Stimulated activated CD8-positive, alpha-beta memory T cell treated with anti-CD3 and anti-CD28 coated beads, Interleukin-2, amount 100 ng/mL, for 48 hours (primary cell): Measurements from ENCODE around the gene GPR63.
A peak's percentile ranks its signal among the peaks of the same experiment; 100 is the strongest.
"Not testable (repeated sequence)": the region's sequence is repeated elsewhere in the genome, so short reads cannot be mapped to it uniquely, and the experiment has no call there.

Experiments used
- DNase-seq, 2 donors: peaks; one replicate each; pipeline ENCODE4 v3.0.0-alpha.2; 2020; ENCODE audit warnings: low read depth in 2 of 2

Gene GPR63, protein sequence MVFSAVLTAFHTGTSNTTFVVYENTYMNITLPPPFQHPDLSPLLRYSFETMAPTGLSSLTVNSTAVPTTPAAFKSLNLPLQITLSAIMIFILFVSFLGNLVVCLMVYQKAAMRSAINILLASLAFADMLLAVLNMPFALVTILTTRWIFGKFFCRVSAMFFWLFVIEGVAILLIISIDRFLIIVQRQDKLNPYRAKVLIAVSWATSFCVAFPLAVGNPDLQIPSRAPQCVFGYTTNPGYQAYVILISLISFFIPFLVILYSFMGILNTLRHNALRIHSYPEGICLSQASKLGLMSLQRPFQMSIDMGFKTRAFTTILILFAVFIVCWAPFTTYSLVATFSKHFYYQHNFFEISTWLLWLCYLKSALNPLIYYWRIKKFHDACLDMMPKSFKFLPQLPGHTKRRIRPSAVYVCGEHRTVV

DNA sequence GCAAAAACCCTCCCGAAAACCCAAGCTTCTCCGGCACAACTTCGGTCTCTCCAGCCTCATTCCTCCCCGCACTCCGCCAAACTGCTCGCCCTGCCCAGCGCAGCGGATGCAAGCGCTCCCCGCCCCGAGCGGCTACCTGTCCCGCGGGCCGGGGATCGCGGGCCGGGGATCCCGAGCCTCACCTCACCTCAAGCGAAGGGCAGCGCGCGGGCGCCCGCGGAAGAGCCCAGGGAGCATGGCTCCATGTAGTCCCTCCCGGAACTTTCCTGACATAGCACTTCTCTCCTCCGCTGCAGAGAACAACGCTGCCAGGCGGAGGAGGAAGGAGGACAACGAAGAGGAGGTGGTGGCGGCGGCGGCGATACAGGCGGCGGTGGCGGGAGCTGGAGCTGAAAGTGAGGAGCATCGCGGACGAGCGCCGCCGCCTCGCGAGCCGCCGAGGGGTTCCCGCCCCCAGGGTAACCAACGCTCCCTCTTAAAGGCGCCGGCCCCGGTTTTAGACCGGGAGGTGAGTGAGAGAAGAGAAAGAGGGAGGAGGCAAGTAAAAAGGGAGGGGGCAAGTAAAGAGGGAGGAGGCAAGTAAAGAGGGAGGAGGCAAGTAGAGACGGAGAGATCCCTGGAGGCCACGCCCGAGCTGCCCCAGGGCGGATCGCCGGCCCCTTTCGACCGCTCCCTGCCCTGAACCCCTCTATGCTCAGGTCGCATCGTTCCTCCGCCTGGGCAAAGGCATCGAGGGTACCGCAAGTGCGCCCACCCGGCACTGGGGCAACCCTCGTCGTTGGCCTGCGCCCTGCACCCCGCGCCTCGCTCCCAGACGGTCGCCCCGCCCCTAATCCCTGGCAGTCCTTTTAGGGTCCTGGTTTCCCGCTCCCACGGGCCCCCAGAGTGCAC is at the start of gene GPR63:
GPR63 (minus strand) TSS at position 397 of the 891 bp plus-strand sequence. CDS start 37,746 bp downstream, outside the sequence.
- peak; percentile 47 to 55 for DNase-seq

DNA sequence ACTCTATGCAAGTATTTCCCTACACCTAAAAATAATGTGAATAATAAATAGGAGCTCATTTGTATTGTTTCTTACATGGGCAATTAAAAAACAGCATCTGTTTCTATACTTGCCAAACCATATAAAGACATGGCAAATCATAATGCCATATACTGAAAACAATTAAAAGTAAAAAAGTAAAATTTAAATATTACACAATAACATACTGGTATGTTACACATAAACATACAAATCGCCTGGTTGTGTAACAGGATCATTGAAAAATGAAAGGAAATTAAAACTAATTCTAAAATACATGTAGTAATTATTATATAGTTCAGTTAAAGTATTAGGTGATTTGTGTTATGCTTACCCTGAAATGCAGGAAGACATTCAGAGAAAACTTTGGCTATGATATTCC is 49.2 kb upstream of the GPR63 start:
- DNase-seq = no peak

DNA sequence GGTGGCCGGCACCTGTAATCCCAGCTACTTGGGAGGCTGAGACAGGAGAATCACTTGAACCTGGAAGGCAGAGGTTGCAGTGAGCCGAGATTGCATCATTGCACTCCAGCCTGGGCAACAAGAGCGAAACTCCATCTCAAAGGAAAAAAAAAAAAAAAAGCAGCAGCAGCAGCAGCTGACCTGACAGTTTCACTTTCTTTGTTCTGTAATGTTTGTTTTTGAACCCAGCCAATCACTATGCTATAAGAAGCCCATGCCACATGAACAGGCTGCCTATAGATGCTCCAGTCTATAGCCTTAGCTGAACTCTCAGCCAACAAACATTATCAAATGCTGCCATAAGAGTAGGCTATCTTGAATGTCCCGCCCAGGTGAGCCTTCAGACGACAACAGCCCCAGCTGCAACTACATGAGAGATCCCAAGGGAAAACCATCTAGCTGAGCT is 47.9 kb upstream of the GPR63 start:
- not testable (repeated sequence) for DNase-seq

DNA sequence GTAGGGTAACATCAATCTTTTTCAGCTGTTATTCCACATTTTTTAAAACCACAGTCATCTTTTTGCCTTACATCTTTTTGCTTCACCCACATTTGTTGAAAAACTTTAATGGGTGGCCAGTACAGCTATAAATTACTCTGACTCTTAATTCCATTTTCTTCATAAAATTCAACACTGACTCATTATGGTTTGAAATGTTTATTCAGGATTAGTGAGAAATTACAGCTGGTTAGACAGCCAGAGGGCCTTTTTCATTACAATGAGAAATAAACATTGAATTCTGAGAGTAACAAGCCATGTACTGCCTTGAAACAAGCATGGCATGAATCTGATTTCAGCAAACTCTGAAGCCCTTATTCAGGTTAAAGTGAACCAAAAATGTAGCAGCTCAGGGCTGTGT is 40.9 kb upstream of the GPR63 start:
- no peak for DNase-seq

DNA sequence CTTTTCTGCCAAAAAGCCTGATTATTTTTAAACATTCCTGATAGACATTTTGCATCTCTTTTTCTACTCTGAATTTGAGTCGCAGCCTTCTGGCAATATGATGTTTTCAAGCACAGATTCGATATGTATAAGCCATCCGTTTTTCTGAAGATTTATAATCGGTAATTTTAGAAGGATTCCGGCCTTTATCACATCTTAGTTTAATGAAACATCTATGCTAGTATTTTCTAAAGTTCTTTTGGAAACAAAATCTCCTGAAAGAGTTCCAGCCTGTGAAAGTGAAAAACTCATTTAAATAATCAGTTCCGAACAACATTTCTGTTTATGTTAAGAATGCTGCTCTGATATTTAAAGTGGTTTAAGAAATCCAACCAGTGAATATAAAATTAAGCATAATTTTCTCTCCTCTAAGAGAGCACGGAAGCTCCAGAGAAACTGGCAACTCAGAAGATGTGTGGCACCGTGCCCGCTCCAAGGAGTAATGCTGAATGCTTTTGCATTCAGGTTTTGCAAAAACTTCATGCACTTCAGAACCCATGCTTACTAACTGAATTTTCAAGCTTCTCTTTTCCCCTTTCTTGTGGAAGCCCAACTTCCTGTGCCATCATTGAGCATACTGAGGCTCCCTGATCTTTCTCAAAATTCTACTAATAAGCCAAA is 39.7 kb upstream of the GPR63 start:
- no peak for DNase-seq

DNA sequence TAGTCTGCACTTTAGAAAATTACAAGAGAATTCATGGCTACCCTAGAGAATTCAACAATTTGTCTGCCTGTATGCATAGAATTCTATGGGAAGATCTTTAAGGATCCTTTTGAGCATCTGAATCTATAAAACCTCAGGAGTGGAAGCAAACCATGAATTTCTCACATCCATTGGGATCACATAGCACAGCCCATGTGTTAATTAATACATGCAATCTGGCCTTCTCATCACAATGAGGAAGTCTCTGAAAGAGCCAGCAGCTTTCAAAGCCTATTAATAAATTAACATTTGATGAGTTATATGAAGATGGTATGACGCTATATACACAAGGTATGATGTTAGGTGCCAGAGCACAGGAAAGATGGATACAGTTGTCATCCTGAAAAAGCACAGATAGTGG is 35.7 kb upstream of the GPR63 start:
- DNase-seq = no peak

DNA sequence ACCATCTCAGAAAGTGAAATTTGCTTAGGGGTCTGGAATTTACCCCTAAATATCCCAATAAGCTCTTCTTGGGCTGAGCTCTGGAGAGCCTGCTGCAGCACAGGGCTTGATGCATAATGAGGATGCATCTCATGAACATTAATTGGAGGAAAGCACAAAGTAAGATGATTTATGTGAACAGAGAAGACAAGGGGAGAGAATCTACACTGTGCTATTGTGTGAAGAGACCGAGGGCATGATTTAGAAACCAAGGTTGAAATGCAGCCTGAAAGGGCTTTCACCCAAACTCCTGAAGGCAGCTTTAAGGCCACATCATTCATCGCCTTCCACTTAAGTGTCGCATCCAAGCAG is 27.8 kb upstream of the GPR63 start:
- DNase-seq = no peak

DNA sequence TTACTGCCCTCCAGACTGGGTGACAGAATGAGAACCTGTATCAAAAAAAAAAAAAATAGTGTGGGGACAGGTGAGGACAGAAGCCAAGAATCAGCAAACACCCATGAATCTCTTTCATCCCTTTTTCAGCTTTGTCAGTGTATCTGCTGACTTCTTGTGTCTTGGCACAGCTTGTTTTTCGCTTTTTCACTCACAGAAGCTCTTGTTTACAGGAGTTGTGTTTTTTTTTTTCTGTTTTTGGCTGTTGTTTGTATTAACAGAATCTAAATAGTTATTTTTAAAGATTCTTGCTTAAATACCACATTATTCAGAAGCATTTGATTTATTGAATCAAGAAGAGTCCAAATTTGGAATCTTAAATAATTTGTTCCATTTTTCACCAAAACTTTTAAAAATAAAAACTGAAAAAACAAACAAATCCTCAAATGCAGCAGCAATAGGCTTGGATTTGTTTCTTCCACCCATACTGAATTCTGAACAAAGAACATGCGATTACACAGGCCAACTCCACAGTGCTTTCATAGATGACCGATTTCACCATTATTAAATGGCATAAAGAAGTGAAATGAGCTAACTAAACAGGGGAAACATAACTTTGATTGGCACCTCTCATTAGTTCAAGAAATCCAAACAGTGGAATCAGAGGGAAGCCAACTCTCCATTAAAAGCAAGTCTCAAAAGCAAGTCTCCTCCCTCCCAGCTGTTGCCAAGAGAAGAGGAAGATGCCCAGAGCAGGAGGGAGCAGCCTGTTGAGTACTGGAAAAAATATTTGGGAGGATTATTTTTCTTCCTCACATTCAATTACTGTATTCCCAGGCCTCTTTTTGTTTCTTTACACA is 27.2 kb upstream of the GPR63 start:
- no peak for DNase-seq

DNA sequence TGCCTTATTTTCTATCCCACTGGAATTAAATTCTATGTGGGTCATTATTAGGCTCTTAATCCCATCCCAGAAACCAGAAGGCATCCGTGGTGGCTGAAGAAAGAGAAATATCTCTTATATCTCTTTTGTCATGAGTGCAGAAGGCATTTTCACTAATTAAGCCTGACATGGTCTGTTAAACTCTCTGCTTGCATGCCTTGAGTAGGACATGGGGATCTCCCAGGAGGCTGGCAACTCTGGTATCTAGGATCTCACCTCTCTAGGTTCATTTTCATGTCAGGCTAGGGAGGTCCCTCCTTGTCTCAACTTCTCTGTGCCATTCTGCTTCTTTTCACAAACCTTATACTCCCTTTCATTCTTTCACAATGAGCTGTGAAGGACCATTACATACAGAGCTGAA is 25.3 kb upstream of the GPR63 start:
- no peak for DNase-seq

DNA sequence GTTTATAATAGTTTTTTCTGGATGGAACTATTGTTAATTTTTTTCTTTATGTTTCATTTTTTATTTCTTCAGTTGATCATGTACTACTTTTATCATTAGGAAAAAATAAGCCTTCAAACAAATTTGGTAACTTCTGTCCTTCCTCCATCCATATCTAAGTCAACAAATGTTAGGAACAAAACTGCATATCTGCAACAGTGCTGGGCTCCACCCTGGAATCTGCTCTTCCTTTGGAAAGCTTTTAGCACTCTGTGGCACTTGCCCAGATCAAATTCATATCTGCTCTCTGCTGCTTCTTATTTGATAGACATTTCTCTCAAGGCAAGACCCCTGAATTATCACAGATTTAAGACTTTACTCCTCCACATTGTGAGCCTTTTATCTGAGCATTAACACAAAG is 24.3 kb upstream of the GPR63 start:
- DNase-seq = no peak

DNA sequence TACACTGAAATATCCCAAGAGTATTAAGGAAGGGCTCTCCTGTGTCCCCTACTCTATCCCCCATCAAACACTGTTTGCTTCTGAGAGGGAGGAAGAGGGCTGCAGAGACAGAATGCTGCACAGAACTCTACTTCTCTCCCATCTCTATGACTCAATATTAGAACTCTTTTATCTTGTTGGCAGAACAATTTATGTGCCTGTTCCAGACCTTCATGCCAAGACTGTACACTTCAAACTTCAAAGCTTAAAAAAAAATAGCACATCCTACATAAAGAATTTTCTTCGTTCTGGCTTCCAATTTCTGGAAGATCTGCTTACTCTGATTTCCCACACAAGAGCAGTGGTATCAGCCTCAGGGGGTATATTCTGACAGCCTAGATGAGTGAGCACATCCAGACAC is 19.6 kb upstream of the GPR63 start:
- DNase-seq = no peak

DNA sequence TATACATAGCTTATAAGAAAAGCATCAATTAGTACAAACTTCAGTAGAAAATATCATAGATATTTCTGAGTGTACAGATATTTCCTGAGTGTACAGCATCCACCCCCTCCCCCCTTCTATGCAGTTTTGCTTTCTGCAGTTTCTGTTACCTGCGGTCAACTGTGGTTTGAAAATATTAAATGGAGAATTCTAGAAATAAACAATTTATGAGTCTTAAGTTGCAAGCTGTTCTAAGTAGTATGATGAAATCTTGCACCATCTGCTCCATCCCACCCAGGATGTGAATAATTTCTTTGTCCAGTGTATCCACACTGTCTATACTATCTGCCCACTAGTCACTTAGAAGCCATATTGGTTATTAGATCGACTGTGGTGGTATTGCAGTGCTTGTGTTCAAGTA is 15.8 kb upstream of the GPR63 start:
- DNase-seq = no peak

DNA sequence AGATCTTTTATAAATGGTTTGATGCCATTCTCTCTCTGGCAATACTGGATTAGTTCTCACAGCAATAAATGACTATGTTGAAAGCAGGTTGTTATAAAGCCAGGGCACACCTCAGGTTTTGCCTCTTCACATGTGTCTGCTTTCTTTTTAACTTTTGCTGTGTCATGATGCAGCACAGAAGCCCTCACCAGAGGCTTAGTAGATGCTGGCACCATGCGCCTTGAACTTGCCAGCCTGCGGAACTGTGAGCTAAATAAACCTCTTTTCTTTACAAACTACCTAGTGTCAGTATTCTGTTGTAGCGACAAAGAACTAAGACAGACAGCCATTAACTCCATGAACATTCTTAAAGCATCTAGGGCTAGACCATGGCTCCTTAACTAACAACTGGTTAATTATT is 15.3 kb upstream of the GPR63 start:
- no peak for DNase-seq

DNA sequence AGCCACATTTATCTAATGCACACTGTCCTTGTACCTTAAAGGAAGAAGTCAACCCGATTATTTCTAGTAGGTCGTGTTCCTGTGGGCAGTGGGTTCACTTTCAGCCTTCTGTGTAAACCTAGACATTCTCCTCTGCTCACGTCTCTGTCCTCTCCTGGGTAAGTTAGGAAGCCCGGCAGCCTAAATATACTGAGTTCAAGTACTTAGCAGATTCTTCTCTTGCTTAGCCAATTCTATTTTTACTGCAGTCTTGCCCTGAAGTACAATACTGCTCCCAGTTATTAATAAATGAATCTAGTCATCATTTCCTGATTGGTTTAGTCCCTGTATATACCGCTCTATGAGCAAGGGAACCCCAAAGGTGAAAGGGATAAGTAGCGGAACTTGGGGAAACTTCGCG is 14.6 kb upstream of the GPR63 start:
- no peak for DNase-seq

DNA sequence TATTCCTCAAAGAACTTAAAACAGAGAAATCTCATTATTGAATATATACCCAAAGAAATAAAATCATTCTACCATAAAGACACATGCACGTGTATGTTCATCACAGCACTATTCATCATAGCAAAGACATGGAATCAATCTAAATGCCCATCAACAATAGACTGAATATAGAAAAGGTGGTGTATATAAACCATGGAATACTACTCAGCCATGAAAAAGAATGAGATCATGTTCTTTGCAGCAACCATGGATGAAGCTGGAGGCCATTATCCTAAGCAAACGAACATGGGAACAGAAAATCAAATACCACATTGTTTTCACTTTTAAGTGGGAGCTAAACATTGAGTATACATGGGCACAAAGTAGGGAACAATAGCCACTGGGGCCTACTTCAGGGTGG is 12.3 kb upstream of the GPR63 start:
- DNase-seq = no peak

DNA sequence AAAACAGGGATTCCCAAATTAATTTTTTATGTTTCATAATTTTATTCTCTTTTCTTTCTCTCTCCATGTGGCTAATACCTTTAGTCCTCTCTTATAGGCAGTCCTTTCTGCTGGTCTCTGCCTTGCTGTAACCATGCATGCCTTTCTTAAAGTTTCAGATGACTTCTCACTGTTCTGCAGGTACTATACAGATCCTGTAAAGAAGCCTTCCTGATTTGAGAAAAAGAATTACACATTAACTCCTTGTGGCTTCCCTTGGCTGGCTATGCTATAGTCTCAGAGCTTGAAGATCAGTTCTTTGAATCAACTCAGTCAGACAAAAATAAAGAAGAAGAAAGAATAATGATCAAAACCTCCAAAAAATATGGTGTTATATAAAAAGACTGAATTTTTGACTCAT is 7.3 kb upstream of the GPR63 start:
- no peak for DNase-seq

DNA sequence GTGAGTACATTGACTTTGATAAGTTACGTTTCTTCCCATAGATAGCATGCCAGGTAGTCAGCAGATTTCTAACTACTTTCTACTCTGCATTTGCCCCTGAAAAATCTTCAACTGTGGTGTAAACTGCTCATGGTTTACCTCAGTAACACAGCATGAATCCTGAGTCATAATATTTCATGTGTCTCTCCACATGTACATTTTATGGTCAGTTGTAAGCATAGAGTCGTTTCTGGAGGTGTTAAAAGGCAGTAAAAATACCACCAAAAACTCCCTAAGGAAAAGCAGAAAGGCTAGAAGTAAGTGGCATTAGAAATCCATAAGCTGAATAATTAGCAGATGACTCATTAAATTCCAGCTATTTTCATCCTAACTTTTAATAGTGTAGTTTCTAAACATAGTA is 4.1 kb upstream of the GPR63 start:
- no peak for DNase-seq

DNA sequence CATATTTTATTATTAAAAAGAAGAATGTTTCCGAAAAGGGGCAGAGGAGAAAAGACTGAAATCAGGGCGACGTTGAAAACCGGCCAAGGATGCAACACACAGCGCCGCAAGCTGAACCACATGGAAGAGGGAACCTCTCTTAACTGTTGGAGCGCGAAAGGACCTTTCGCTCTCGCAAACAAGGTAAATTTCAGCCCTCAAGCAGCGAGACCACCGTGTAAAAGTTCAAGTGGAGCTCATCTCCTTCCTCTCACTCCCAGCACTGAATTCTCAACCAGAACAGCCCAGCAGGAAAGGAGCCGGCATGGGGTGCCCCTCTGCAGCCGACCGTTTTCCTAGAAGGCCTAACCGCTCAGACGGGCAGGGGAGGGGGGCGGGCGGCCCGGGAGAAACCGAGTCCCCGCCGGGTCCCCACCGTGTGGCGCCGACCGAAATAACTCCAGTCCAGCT is 621 bp downstream of the GPR63 start:
- peak in 1 of 2 donors; percentile 0 for DNase-seq

DNA sequence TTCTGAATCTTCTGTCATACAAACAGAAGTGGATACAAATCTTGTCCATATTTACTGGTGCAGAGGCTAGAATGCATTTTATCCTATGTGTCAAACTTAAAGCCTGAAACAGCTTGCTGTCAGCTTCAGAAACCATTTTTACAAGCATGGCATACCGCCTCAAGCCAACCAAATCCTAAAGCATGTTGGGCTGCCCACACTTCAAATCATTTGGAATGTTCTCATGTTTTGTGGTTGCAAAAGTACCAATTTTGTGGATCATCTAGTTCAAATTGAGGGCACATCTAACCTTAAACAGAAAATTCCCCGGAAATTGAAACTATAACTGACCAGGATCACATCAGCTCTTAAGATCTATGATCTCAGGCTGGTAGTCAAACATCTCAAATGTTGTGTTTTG is 3.2 kb downstream of the GPR63 start:
- DNase-seq = no peak

DNA sequence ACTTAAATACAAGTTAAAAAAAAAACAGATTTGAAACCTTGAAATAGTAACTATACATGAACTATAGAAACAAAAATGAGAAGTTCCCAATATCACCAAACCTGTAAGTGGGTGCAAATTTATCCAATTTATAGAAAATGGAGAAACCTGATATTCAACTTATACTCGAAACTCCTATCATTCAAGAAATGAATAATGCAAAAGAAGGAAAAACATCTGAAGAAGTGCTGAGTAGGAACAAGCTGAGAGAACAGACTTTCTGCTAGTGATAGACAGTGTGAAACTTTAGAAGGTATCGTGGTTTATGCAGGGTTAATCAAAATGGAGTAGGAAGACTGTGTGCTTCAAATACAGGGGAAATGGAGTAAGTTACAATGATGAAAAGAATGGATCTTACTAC is 4.5 kb downstream of the GPR63 start:
- DNase-seq = no peak

DNA sequence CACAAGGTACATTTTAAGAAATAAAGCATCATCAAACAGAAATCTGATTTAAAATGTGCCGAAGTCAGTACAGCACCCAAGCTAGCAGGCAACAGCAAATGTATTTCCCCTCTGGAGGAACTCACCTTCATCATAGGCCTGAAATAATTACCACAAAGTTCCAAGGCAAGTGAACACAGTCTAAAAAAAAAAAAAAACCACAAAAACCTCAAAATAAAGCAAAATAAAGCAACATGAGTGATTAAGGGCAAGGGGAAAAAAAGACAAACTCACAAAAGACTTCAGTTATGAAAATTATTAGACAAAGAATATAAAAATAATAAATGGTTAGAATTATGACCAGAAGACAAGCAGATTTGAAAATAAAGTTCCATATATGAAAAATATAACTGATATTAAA is 10.4 kb downstream of the GPR63 start:
- DNase-seq = no peak

DNA sequence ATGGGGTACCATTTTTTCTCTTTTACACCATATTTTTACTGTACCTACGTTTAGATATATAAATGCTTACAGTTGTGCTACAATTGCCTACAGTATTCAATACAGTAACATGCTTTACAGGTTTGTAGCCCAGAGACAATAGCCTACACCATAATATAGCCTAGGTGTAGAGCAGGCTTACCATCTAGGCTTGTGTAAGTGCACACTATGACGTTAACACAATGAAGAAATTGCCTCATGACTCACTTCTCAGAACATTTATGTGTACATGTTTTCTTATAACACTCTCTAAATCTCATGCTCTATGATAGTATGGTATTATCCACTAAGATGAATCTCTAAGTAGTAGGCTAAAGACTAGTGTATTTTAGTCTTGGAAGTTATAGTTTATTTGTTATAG is 13.5 kb downstream of the GPR63 start:
- no peak for DNase-seq
